HEK293 (cell line): ENCODE results near the gene LEUTX.

Experiments used
- CTCF ChIA-PET: fragments of 350-600 bp; formaldehyde crosslinking; extraction: SDS; loops from one replicate; lab custom pipeline; 2021; ENCODE audit warnings: antibody characterized with exemption; lab: Yijun Ruan, JAX
- POLR2A ChIA-PET: fragments of 300-600 bp; formaldehyde crosslinking; extraction: SDS; loops from one replicate; lab custom pipeline; 2020; ENCODE audit warnings: antibody characterized with exemption, inconsistent platforms; lab: Yijun Ruan, JAX
- H3K27ac ChIP-seq: fragments of 200-500 bp; sonication (Bioruptor generic); 2 replicates; pipeline ENCODE4 v1.5.1; 2014; ENCODE audit warnings: low read depth, low read length, control low read depth, inconsistent platforms; ENCODE audit errors: extremely low read depth
- H3K36me3 ChIP-seq, 2 experiments: fragments of 200-500 bp in 1 of 2; sonication (Bioruptor generic) in 1 of 2; 1 replicate in 1 of 2; 2 replicates in 1 of 2; pipeline ENCODE4 v1.5.1; 2014 to 2017; ENCODE audit warnings: inconsistent platforms in 2 of 2, low read length in 2 of 2; ENCODE audit not compliant: control insufficient read depth in 2 of 2, insufficient read depth in 1 of 2
- H3K4me1 ChIP-seq: fragments of 200-500 bp; sonication (Bioruptor generic); 2 replicates; pipeline ENCODE4 v1.5.1; 2014; ENCODE audit warnings: mild to moderate bottlenecking, low read length, inconsistent platforms; ENCODE audit not compliant: control insufficient read depth, insufficient read depth
- H3K4me3 ChIP-seq: 2 replicates; pipeline ENCODE4 v1.5.1; 2011; ENCODE audit warnings: low read depth, mild to moderate bottlenecking, control low read depth, low read length, moderate library complexity
- H3K9me3 ChIP-seq: fragments of 200-500 bp; sonication (Bioruptor generic); 2 replicates; pipeline ENCODE4 v1.5.1; 2014; ENCODE audit warnings: low read depth, low read length, inconsistent platforms; ENCODE audit not compliant: control insufficient read depth, insufficient read depth
- CTCF ChIP-seq: fragments of 450-650 bp; formaldehyde crosslinking; IDR thresholded peaks from 2 replicates; pipeline ENCODE4 v1.5.1; 2016; ENCODE audit warnings: missing biosample characterization, missing genetic modification characterization
- GLIS2 ChIP-seq: fragments of 450-650 bp; formaldehyde crosslinking; IDR thresholded peaks from 2 replicates; pipeline ENCODE4 v1.5.1; 2016; ENCODE audit warnings: missing biosample characterization, missing genetic modification characterization
- REST ChIP-seq: fragments of 450-650 bp; formaldehyde crosslinking; IDR thresholded peaks from 2 replicates; pipeline ENCODE4 v1.5.1; 2016; ENCODE audit warnings: missing biosample characterization, missing genetic modification characterization
- SCRT2 ChIP-seq: fragments of 450-650 bp; formaldehyde crosslinking; IDR thresholded peaks from 2 replicates; pipeline ENCODE4 v1.5.1; 2016; ENCODE audit warnings: missing biosample characterization, missing genetic modification characterization
- ZBTB10 ChIP-seq: fragments of 450-650 bp; formaldehyde crosslinking; IDR thresholded peaks from 2 replicates; pipeline ENCODE4 v1.5.1; 2016; ENCODE audit warnings: missing biosample characterization, missing genetic modification characterization
- ZBTB20 ChIP-seq: fragments of 450-650 bp; formaldehyde crosslinking; IDR thresholded peaks from 2 replicates; pipeline ENCODE4 v1.5.1; 2016; ENCODE audit warnings: missing biosample characterization, missing genetic modification characterization
- ZBTB26 ChIP-seq: fragments of 450-650 bp; formaldehyde crosslinking; optimal IDR thresholded peaks from 2 replicates; pipeline ENCODE3; 2016; ENCODE audit warnings: missing biosample characterization, mild to moderate bottlenecking, missing genetic modification characterization
- ZBTB7A ChIP-seq: fragments of 450-650 bp; formaldehyde crosslinking; IDR thresholded peaks from 2 replicates; pipeline ENCODE4 v1.5.1; 2016; ENCODE audit warnings: low read depth, missing biosample characterization, missing genetic modification characterization
- ZFHX2 ChIP-seq: fragments of 450-650 bp; formaldehyde crosslinking; conservative IDR thresholded peaks from 2 replicates; pipeline ENCODE4 v1.5.1; 2016; ENCODE audit warnings: missing biosample characterization, missing genetic modification characterization
- ZIC2 ChIP-seq: fragments of 450-650 bp; formaldehyde crosslinking; IDR thresholded peaks from 2 replicates; pipeline ENCODE4 v1.5.1; 2016; ENCODE audit warnings: missing biosample characterization, missing genetic modification characterization
- ZNF10 ChIP-seq: fragments of 450-650 bp; formaldehyde crosslinking; IDR thresholded peaks from 2 replicates; pipeline ENCODE4 v1.5.1; 2017; ENCODE audit warnings: missing biosample characterization, missing genetic modification characterization
- ZNF214 ChIP-seq: fragments of 450-650 bp; formaldehyde crosslinking; IDR thresholded peaks from 2 replicates; pipeline ENCODE4 v1.5.1; 2017; ENCODE audit warnings: missing biosample characterization, mild to moderate bottlenecking, missing genetic modification characterization, borderline replicate concordance
- ZNF280D ChIP-seq: fragments of 450-650 bp; formaldehyde crosslinking; IDR thresholded peaks from 2 replicates; pipeline ENCODE4 v1.5.1; 2016; ENCODE audit warnings: missing biosample characterization, missing genetic modification characterization
- ZNF510 ChIP-seq: fragments of 450-650 bp; formaldehyde crosslinking; IDR thresholded peaks from 2 replicates; pipeline ENCODE4 v1.5.1; 2018; ENCODE audit warnings: mild to moderate bottlenecking, missing genetic modification characterization, missing biosample characterization; ENCODE audit not compliant: insufficient replicate concordance
- ZNF513 ChIP-seq: fragments of 450-650 bp; IDR thresholded peaks from 2 replicates; pipeline ENCODE4 v1.5.1; 2018; ENCODE audit warnings: missing biosample characterization, missing genetic modification characterization
- ZNF701 ChIP-seq: fragments of 450-650 bp; formaldehyde crosslinking; IDR thresholded peaks from 2 replicates; pipeline ENCODE4 v1.5.1; 2016; ENCODE audit warnings: missing biosample characterization, missing genetic modification characterization
- ZNF704 ChIP-seq: fragments of 450-650 bp; formaldehyde crosslinking; IDR thresholded peaks from 2 replicates; pipeline ENCODE4 v1.5.1; 2016; ENCODE audit warnings: missing biosample characterization, missing genetic modification characterization
- ZNF768 ChIP-seq: fragments of 450-650 bp; formaldehyde crosslinking; IDR thresholded peaks from 2 replicates; pipeline ENCODE4 v1.5.1; 2018; ENCODE audit warnings: missing biosample characterization, mild to moderate bottlenecking, missing genetic modification characterization
- ZSCAN23 ChIP-seq: fragments of 450-650 bp; formaldehyde crosslinking; IDR thresholded peaks from 2 replicates; pipeline ENCODE4 v1.5.1; 2016; ENCODE audit warnings: missing biosample characterization, missing genetic modification characterization

Gene LEUTX

GRCh38 chr19:39825093-39825463 is 46.4 kb downstream of the LEUTX start (continued):
- no peak for TF ChIP-seq REST
- peak; percentile 15 for TF ChIP-seq ZBTB26
- 0 out of 2 replicates have a peak, but pooled peaks have one; percentile 38 for TF ChIP-seq SCRT2
- no peak for TF ChIP-seq ZIC2 (tag by site-specific recombination)
- no peak for TF ChIP-seq ZNF768 (tag by site-specific recombination)
- TF ChIP-seq ZNF510 (tag by site-specific recombination) = no peak
- no peak for TF ChIP-seq ZNF214 (tag by site-specific recombination)
- TF ChIP-seq ZNF704 (tag by site-specific recombination) = no peak
- no peak for TF ChIP-seq ZNF701
- 0 out of 2 replicates have a peak, but pooled peaks have one; percentile 19 for TF ChIP-seq ZBTB7A (tag by site-specific recombination)
- no peak for TF ChIP-seq ZNF513 (tag by site-specific recombination)
- TF ChIP-seq, all 188 proteins: peak for 3

GRCh38 chr19:39825531-39826076 is 47.0 kb downstream of the LEUTX start:
- Histone ChIP-seq H3K4me3 (no peak overlapping the region), H3K27ac (0 out of 2 replicates have a peak overlapping the region, but pooled peaks have one; percentile 24), H3K9me3 (no peaks in the 10 kb centered on the region), H3K36me3 (peaks cover 49 to 81% of the 10 kb centered on the region in 2 experiments), H3K4me1 (peaks cover 12% of the 10 kb centered on the region)
- ChIA-PET CTCF (interaction anchor here (0.6 to 9.7 kb wide), 3 partner anchors 18 to 599 kb away, joined by 3 to 102 read pairs (median 5); no protein-coding TSS in a partner anchor), POLR2A (interaction anchor here (0.6 to 2.5 kb wide), 3 partner anchors 8 to 45 kb away, joined by 3 to 28 read pairs (median 5); partner anchors contain the start of gene DYRK1B)
- no peak for TF ChIP-seq ZSCAN23 (tag by site-specific recombination)
- TF ChIP-seq ZBTB10 (tag by site-specific recombination) = peak; percentile 47; the same call in 1 of the 2 replicates
- peak; percentile 72; the same call in 1 of the 2 replicates for TF ChIP-seq ZNF10 (tag by site-specific recombination)
- no peak for TF ChIP-seq ZNF280D
- no peak for TF ChIP-seq CTCF (tag by site-specific recombination)
- peak; percentile 51 for TF ChIP-seq ZFHX2 (tag by site-specific recombination)
- peak; percentile 62; the same call in 1 of the 2 replicates for TF ChIP-seq GLIS2 (tag by site-specific recombination)
- peak; percentile 30 for TF ChIP-seq ZBTB20 (tag by site-specific recombination)
